Left ventricle myocardium superior (tissue), 1 donor: ENCODE results near the gene OXGR1. TPM values are rescaled to one million over a fixed set of nuclear protein-coding genes. Genes with fewer than 3 reads are reported as not detected.
A peak's percentile ranks its signal among the peaks of the same experiment; 100 is the strongest.

Source experiments
- ATAC-seq: fragments of 200-7000 bp; cut with Tn5 transposase; one replicate; pipeline ENCODE4 v1.9.1; 2020; ENCODE audit warnings: mild to moderate bottlenecking, moderate library complexity
- DNase-seq: peaks from one replicate; pipeline ENCODE4 v3.0.0-alpha.2; 2020
- intact Hi-C: fragments of 100-400 bp; cut with micrococcal nuclease; formaldehyde crosslinking; loops from one replicate; pipeline ENCODE4 v1.11.0; 2022
- total RNA-seq: library from RNA; stranded (reverse); fragmentation: NEBNext Ultra II Directional; extraction: Animal tissue kit (Norgen Biotek cat#: 25700); gene quantifications from one replicate; pipeline ENCODE4 v1.2.1, GENCODE V29; 2021
- donor health status: DM: no; HTN: yes; CAD: no; lungs with severe emphysema.

Gene OXGR1
- total RNA-seq, 1 donor from 2014 or later: 0.20 TPM

DNA sequence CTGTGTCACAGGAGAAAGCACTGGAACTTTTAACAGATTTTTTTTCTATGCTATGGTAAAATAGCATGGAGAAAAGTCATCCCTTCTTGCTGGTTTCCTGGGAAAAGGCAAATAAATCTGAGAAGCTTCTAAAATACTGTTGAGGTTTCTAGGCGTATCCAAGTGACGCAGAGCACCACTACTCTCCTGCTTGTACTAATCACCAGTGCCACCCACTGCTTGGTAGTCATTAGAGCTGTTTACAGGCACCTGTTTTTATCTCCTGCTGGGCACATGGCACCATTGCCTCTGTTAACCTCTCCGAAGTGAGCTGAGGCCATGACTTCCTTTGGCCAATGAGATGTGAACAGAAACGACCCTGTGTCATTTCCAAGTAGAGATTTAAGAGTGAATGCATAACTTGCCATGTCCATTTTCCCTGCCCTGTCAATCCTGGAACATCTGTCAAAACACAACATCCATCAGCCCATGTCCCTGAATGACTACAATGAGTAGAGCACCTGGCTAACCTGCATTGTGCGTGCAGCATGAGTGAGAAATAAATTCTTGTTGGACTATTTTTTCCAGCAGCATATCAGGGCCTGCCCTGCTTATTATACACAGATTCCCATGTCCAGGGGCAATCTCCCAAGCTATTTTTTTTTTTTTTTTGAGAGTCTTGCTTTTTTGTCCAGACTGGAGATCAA, 17.3 kb upstream of the OXGR1 start:
- ATAC-seq (no peak), DNase-seq (no peak)
- intact Hi-C loops: no loop called here

DNA sequence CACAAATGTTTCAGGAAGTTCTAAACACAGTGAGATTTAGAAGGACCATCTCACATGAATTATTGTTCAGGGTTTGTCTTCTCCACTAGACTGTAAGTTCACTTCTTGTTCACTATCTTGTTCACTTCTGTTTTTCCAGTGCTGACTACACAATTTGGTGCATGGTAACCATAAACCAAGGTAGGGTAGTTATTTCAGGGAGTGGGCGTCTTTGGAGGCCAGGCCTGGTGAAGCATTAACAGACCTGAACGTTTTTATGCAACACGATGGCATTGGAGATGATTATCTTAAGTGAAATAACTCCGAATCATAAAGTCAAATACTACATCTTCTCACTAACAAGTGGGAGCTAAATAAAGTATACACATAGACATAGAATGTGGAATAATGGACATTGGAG, 14.4 kb upstream of the OXGR1 start:
- ATAC-seq (no peak), DNase-seq (no peak)
- intact Hi-C loops: no loop called here

DNA sequence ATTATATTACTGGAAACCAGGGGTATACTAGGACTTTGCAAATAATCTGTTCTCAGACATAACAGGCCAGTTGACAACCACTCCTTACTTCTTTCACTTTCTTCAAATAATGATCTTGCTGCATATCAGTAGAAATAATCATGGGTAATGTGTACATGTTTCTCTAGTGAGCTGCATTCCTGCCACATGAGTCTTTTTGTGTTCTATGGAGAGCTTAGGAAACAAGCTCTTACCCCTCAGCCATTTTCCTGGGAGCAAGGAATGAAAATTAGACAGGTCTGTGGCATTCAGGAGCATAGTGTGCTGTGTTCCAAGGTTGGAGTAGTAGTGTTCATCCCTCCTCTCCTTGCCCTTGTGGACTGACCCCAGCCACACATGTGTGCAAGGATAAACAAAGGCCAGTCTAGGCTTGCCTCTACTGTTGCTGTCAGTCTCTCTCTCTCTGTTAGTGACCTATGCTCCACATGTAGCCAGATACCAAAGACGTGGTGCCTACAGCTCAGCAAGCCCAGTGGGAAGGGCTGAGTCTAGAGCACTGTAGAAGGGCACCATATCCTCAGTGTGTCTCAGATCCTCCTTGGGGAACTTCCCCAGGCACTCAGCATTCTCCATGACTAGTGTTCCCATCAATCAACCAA, 11.5 kb upstream of the OXGR1 start:
- DNase-seq (no peak), ATAC-seq (no peak)
- intact Hi-C loops: no loop called here

DNA sequence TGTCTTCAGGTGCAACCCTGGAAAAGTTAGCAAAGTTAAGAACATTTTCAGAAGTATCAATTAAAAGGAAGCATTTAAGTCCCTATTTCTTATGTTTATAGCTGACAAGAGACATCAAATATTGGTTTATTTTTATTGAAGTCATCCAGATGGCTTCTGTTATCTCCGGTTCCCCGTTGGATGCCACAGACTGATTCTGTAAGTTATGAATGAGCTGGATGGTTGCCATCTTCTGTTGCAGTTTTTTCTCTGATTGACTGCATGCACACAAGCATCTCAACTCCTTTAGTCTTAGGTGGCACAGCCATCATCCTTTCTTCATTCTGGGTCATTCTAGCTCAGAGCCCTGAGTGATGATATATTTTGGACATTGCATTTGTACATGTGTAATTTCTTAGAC, 10.6 kb upstream of the OXGR1 start:
- DNase-seq: no peak
- intact Hi-C loops: no loop called here
- ATAC-seq: no peak

DNA sequence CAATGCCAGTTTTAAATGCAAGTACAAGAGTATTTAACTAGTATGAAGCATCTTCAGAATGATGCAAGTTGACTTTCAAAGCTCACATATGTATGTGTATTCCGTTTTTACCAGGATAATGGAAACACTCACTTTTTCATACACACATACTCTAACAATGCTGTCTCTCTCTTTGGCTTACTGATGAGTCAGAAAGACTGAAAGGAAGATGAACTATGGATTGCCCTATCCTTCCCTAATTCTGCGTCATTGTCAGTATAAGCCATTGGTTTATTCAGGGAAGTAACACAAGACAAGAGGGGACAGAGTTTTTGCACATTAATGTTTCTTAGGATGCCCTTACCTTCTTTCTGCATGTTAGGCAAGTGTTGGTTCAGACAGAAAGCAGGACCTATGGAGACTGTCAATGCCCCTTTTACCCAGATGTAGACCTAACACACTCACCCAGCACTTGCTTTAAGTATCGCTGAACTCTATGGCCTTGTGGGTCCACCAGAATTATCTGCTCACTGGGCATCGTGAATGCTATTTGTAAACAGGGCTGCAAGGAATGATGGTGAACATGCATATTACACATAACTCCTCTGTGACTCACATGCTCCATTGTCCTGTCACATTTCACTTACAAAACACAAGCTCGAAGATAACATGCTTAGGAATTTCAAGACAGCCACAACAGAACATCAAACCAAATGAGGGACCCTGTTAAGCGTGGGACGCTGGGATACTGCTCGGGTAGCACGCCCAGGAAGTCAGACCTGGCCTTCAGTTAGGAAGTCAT, 10.0 kb upstream of the OXGR1 start:
- intact Hi-C loops: no loop called here
- ATAC-seq (no peak), DNase-seq (no peak)

DNA sequence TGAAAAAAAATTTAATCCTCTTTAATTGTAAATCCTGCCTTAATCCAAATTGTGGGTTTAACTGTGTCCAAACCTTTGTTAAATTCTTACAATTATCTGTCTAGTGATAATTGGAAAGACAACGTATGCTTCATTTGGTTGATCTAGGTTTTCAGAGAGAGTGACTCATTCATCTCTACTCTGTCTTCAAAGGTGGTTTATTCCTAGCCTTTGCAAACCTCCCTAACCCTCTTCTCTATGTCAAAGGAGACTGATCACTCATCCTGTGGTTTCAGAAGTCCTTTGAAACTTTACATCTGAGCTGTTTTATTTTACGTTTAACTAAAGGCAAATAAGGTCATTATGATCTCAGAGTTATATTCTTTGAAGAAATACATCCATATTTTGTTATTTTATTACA, 8.8 kb upstream of the OXGR1 start:
- no peak for DNase-seq
- no peak for ATAC-seq
- intact Hi-C loops: no loop called here

DNA sequence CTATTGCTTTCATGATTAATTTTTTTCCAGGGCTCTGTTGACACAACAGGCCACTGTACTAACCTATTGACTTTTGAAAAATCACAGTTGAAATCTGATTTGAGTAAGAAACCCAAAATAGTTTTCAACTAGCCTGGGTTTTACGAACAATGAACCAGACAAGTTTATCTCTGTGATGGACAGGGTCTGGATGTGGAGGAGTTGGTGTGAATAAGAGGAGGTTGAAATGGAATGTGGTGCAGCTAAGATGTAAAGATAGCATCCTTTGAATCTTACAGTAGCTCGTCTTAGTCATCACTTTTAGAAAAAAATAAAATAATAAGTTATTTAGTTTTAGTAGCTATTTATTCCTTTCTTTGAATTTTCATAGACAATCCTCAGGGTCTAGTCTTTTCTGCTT, 8.3 kb upstream of the OXGR1 start:
- DNase-seq: no peak
- no peak for ATAC-seq

DNA sequence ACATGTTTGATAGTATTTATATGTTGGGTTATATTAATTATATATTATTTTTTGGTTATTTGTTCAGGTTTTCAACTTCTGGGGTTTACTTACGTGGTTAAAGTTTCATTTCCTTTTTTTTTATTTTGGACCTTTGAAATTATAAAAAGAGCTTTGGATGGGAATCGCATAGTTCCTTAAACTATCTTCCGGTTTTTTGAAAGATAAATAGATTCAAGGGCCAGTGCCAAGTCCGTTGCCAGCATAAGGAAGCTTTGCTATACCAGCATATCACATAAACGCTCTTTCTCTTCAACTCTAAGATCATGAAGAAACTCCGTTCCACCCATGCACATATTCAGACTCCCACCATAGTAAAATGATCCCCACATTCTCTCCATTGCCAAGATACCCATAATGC, 7.4 kb upstream of the OXGR1 start:
- intact Hi-C loops: no loop called here
- DNase-seq (no peak), ATAC-seq (no peak)

More for the DNA sequence above, 8.3 kb upstream of the OXGR1 start:
- intact Hi-C loops: no loop called here

DNA sequence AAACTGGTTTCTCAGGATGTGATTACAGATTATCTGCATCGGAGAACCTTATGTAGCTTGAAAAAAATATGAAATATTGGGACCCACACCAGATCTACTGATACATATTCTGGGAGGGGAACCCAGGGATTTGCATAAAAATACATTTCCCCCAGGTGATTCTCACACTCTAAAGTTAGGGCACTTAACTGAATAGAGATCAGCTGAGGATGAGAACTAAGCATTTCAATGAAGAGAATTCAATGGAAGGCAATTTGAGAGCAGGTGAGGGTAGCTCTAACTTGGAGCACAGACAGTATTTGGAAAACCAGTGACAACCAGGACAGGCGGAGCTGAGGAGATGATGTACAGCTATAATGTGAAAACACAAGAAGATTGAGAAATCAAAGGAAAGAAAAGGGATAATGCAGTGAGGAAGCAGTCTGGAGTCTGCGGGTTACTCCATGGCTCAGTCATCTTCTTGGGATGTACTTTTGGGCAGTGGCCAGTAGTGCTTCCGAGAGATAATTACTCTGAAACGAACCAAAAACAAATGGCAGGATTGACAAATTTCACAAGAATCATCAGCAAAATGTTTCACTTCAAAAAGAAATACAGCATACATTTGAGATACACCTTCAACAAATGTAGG, 6.1 kb upstream of the OXGR1 start:
- ATAC-seq (no peak), DNase-seq (no peak)
- intact Hi-C loops: no loop called here

DNA sequence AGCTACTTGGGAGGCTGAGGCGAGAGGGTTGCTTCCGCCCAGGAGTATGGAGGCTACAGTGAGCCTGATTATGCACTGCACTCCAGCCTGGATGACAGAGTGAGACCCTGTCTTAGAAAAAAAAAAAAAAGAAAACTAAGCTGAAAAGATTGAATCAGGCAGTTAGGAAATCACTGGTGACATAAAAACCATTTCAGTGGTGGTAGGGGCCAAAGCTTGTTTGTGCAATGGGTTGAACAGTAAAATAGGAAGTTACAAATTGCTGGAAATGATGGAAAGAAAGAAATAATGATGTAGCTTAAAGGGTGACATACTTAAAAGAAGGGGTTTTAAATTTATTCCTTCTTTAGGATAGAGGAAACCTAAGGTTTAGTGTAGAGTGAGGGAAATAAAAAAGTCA, 4.8 kb upstream of the OXGR1 start:
- DNase-seq (no peak), ATAC-seq (no peak)
- intact Hi-C loops: no loop called here

DNA sequence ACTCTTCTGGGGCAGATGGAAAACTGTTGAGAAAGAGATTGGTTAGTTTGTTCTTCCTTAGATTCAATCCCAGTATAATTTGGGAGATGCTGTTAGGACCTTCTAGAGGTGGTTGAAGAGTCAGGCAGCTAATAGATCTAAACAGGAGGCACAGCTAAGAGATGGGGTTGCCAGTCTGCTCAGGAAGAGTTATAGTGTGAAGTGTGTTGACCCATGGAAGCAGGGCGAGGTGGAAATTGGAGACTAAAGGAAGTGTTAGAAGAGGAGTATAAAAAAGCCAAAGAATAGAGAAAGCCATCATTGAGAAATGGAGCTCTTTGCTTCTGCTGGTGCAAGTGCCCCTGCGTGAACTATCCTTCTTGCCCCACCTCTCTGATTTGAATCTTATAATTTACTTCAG, 3.8 kb upstream of the OXGR1 start:
- intact Hi-C loops: no loop called here

DNA sequence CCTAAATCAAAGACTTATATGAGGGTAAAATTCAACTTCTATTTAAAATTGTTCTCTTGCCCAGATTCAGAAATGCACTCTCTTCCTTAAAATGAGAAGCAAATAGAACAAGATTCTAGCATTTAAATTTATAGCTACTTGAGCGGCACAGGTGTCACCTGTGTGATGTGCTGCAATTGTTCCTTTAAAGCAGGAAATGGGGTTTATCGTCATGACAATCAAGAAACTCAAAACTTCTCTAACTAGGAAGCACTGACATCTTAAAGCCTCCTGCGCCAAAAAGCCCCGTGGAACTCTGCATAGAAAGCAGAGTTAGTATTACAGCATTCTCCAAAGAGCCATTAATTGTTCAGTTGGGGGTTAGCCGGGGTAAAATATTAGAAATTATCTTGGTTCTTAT, 2.6 kb upstream of the OXGR1 start:
- no peak for ATAC-seq
- no peak for DNase-seq

More for the DNA sequence above, 3.8 kb upstream of the OXGR1 start:
- DNase-seq: no peak
- no peak for ATAC-seq

DNA sequence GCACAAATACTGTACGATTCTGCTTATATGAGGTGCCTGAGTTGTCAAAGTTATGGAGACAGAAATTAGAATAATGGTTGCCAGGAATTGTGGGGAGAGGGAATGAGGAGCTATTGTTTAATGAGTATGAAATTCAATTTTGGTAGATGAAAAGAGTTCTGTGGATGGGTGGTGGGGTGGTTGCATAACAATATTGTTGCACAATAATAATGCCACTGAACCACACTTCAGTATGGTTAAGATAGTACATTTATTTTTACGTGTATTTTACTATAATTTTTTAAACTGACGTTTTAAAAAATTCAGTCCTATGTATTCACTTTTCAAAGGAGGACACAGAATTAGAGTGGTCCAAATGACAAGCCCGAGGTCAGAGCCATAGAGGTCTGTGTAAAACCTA, 1.8 kb upstream of the OXGR1 start:
- DNase-seq: no peak
- intact Hi-C loops: no loop called here
- no peak for ATAC-seq

More for the DNA sequence above, 2.6 kb upstream of the OXGR1 start:
- intact Hi-C loops: no loop called here

DNA sequence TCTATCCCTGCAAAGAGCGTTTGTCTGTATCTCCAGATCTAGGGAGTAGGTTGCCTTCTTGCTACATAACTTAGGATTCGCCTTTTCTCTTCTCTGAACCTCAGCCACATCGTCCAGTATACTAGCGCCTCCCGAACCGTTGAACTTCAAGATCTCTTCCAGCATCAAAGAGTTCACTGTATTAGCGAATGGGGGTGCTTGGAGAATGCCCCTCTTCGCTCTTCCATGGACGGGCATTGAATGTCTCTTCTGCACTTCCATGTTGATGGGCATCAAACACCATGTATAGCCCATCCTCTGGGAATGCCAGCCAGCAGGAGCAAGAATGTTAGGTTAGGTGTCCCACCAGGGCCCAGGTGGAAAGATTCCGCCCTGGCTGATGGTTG, 575 bp upstream of the OXGR1 start:
- ATAC-seq (no peak), DNase-seq (no peak)
- intact Hi-C loops: no loop called here

DNA sequence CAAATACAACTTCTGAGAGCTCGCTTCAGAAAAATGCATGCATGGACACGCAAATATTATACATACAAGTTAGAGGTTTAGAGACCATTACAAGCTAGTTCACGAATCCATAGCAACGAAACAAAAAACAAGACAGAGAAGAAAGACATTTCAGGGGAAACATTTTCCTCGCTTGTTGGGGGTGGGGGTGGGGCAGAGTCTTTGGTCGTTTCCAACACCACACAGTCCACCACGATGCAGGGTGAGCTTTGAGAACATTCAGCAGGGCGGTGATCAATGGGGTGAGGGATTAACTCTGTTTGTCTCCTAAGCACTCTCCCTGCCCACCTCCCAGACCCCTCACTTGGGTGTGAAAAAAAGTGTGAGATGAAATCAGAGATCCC, 651 bp downstream of the OXGR1 start:
- ATAC-seq (no peak), DNase-seq (no peak)
- intact Hi-C loops: no loop called here

DNA sequence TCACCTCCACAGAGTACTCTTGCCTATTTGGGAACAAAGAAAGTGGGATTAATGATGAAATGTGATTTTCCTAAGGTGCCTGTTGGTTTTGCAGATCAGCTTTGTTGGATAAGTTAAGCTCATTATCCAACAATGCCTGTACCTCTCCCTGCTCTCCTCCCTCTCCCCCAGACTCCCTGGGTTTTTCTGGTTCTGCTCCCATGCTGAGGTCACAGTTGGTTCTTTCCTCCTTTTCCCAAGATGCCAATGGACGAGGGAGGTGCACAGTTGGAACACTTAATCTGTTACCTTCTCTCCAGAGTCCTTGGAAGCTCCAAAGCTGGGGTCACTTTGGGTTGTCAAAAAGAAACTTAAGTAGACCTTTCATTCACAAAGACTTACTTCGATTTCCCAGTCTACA, 1.6 kb downstream of the OXGR1 start:
- DNase-seq: no peak
- no peak for ATAC-seq
- intact Hi-C loops: no loop called here

DNA sequence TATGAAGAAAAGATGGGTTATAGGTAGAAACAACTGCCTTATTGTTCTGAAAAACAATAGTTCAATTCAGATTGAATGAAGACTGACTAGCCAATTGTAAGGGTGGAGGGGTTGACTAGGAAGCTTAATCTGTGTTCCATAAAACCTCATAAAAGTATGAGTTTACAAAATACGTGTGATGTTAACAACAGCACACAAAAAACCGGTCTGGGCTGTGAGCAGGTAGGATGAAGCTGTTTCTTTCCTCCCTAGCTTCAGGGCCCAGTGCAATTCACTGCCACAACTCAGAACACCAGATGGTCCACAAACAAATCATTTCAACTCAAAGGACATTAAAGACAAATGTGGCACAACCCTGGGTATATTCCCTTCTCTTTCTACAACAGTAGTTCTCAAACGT, 3.2 kb downstream of the OXGR1 start:
- no peak for DNase-seq
- intact Hi-C loops: no loop called here
- ATAC-seq: no peak

DNA sequence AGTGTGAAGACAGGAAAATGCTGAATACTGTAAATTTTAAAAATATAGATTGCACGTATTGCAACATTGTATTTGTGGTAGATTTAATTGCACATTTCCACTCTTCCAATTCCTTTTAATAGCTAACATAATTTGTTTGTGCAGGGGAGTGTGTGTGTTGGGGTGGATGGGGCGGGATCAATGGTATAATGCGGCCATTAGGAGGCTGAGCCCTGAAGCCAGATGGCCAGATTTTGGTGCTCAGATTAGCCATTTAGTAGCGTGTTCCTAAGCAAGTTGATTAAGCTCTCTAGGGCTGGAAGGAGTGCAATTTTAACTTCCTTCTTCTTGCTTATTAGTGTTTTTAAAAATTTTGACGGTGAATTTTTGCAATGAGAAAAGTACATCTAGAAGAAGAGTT, 5.8 kb downstream of the OXGR1 start:
- intact Hi-C loops: no loop called here
- DNase-seq (no peak), ATAC-seq (no peak)

DNA sequence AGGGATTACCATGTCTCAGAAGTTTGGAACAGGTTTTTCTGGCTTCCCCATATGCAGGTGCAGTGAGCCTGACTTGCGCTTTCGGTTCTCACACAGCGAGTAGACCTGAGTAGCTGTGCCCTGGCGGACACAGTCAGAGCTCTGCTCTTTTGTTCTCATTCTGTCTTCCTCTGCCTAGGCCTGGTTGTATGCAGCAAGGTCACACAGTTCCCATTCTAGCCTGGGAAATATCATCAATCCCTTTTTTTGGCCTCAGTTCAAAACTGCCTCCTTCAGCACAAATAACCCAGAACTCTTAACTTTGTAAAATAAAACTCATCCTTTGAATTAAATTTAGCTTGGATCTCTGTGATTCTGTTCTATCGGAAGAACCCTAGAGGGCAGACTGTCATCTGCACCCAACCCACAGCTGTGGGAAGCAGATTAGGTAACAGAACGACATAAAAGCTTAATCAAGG, 10.2 kb downstream of the OXGR1 start:
- intact Hi-C loops: no loop called here
- DNase-seq (peak; percentile 35), ATAC-seq (peak; percentile 90)

DNA sequence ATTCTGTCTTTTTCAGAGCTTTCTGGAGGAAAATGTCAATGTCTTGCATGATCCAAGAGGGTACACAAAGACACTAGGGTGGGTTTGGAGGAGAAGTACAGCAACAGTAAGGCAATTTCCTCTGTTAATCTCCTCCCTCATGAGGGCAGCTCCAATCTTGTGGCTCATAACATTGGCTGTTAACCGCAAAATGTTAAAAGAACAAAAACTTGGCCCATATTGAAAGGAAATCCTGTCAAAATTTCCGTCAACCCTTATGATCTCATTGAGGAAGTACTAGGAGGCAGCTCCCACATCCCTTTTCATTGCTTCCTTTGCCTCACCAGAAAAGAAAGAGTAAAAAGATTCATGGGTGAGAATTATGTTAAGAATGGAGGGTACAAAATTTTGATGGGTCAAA, 11.6 kb downstream of the OXGR1 start:
- intact Hi-C loops: no loop called here
- no peak for DNase-seq

More for the DNA sequence above, 11.6 kb downstream of the OXGR1 start:
- ATAC-seq: peak; percentile 78
